ENCODE data around the gene FBN1. TPM values are rescaled to one million over a fixed set of nuclear protein-coding genes. Genes with fewer than 3 reads are reported as not detected.
A peak's percentile ranks its signal among the peaks of the same experiment; 100 is the strongest.

FBN1 gene
- total RNA-seq, 2 experiments from 2014 or later = 0.56 to 0.59 TPM

DNA sequence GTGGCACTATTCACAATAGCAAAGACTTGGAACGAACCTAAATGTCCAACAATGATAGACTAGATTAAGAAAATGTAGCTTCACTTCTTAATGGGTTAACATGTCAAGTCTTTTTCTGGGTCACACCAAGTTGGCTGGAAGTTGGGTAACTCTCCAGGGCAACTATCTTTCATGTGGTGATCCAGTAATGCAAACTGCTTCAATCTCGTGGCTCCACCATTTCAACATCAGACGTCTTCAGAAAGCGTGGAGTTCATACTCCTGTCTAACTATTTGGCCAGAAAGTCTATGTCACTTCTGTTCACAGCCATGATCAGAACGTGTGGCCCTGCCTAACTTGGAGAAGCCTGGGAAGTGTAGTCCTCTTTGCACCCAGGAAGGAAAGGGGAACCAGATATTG lies 282.0 kb downstream of the FBN1 start:
- intact Hi-C loops (cut with DNase I, micrococcal nuclease) = no loop called here
- no peaks in the 10 kb centered on the region for H3K36me3 Mint-ChIP-seq (ENCODE audit: low read depth)
- H3K27me3 Mint-ChIP-seq = peaks cover 3% of the 10 kb centered on the region
- H3K9me3 Mint-ChIP-seq (ENCODE audit: low read depth) = no peaks in the 10 kb centered on the region
- DNase-seq (no peak), ATAC-seq (no peak)
- ChIA-PET POLR2A (no interaction called here), CTCF (interaction anchor here (2.0 kb wide), 1 partner anchor 11 kb away, joined by 10 read pairs; no protein-coding TSS in a partner anchor)
- H3K4me1 Mint-ChIP-seq = peaks cover 5% of the 10 kb centered on the region
- no peak overlapping the region for H3K27ac Mint-ChIP-seq
- no peak overlapping the region for H3K4me3 Mint-ChIP-seq

DNA sequence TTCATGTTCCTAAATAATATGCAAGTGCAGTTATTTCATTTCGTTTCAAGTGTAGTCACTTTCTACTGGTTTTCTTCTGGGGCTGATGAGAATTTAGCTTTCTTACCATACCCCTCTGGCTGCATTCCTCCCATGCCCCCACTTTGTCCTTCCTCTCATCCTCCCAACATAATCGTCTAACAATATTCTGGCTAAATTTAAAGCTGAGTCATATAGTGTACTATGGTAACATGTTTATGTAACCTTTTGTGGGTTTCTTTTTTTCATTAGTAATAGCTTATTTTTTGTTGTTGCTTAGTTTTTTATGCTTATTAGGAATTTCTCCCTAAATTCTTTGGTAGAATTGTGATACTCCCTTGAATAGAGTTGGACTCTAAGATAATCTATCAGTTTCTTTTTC lies 283.8 kb downstream of the FBN1 start:
- ChIA-PET CTCF (interaction anchor here (0.6 to 1.4 kb wide), 2 partner anchors 9 to 1185 kb away, joined by 3 to 7 read pairs; no protein-coding TSS in a partner anchor), POLR2A (no interaction called here)
- Mint-ChIP-seq H3K9me3 (ENCODE audit: low read depth) (no peaks in the 10 kb centered on the region), H3K4me3 (no peak overlapping the region), H3K4me1 (peaks cover 7% of the 10 kb centered on the region), H3K27ac (no peak overlapping the region), H3K36me3 (ENCODE audit: low read depth) (no peaks in the 10 kb centered on the region), H3K27me3 (no peaks in the 10 kb centered on the region)
- intact Hi-C loops (cut with DNase I, micrococcal nuclease) = no loop called here
- no peak for DNase-seq
- ATAC-seq = no peak

DNA sequence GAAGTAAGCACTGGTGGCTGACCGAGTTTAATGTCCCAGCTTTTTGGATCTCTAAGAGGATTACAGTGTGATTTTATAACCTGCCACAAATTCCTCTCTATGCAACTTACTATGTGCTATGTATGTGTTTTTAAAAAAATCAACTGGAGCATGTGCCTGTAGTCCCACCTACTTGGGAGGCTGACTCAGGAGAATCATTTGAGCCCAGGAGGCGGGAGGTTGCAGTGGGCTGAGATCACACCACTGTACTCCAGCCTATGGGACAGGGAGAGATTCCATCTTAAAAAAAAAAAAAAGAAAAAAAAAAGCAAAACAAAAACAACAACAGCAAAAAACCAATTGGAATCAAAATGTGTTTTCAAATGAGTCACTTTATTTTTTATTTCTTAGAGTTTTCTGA lies 284.7 kb downstream of the FBN1 start:
- Mint-ChIP-seq H3K36me3 (ENCODE audit: low read depth) (no peaks in the 10 kb centered on the region), H3K4me3 (no peak overlapping the region), H3K4me1 (peaks cover 7% of the 10 kb centered on the region), H3K9me3 (ENCODE audit: low read depth) (no peaks in the 10 kb centered on the region), H3K27ac (no peak overlapping the region), H3K27me3 (no peaks in the 10 kb centered on the region)
- intact Hi-C loops (cut with DNase I, micrococcal nuclease) = no loop called here
- DNase-seq = peak; percentile 7
- no peak for ATAC-seq
- CTCF ChIA-PET = no interaction called here
- POLR2A ChIA-PET = no interaction called here

Other genes starting within 250 kb of the FBN1 start
- gene CEP152, start 165.4 kb upstream of the FBN1 start, total RNA-seq = 10 to 100 TPM; 34.4 to 42.2 TPM
- 10 to 100 TPM; 73.6 to 82.5 TPM for gene EID1, start 232.4 kb upstream of the FBN1 start, total RNA-seq

Measured in activated CD4-positive, alpha-beta T cell treated with anti-CD3 and anti-CD28 coated beads for 36 hours (primary cell).